ENCODE measurements around the gene GID8.

DNA sequence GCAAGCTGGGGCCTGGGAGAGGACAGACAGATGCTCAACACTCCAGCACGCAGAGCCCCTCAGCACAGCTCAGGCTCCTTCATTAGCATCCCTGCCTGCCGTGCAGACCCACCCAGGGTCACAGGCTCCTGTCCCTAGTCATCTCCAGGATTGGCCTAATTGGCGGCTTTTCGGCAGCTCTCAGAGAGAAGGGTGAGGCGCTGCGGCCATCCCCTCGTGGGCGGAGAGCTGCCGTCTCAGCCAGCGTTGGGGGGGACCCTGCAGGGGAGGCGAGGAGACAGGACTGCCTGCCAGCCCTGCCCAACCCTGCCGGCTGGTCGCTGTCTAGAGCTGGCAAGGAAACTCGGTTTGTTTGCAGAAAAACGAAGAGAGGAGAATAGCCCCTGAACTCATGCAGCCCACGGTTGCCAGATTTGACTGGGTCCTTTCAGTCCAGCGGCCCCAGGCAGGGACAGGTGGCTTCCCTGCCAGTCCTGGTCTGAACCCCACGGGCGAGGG lies 42.0 kb downstream of the GID8 start:
- TF ChIP-seq, protein P1, sequence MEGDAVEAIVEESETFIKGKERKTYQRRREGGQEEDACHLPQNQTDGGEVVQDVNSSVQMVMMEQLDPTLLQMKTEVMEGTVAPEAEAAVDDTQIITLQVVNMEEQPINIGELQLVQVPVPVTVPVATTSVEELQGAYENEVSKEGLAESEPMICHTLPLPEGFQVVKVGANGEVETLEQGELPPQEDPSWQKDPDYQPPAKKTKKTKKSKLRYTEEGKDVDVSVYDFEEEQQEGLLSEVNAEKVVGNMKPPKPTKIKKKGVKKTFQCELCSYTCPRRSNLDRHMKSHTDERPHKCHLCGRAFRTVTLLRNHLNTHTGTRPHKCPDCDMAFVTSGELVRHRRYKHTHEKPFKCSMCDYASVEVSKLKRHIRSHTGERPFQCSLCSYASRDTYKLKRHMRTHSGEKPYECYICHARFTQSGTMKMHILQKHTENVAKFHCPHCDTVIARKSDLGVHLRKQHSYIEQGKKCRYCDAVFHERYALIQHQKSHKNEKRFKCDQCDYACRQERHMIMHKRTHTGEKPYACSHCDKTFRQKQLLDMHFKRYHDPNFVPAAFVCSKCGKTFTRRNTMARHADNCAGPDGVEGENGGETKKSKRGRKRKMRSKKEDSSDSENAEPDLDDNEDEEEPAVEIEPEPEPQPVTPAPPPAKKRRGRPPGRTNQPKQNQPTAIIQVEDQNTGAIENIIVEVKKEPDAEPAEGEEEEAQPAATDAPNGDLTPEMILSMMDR (IDR thresholded peaks at IDR 0.05): no peak
- no peak for TF ChIP-seq POLR2A (IDR thresholded peaks at IDR 0.05)
